K562 (cell line): Measurements from ENCODE around the gene PAF1. TPM values are rescaled to one million over a fixed set of nuclear protein-coding genes. Genes with fewer than 3 reads are reported as not detected.
A peak's percentile ranks its signal among the peaks of the same experiment; 100 is the strongest.

ENCODE experiments used
- CBX1 ChIP-seq: sonication (generic); IDR thresholded peaks from 2 replicates; pipeline ENCODE4 v1.6.1; 2016; ENCODE audit warnings: antibody characterized with exemption, low read depth, mild to moderate bottlenecking
- HDAC2 ChIP-seq: fragments of 450-650 bp; IDR thresholded peaks from 2 replicates; pipeline ENCODE4 v1.6.1; 2016; ENCODE audit warnings: mild to moderate bottlenecking
- HOMEZ ChIP-seq: fragments of 250-450 bp; sonication (Bioruptor Pico); IDR thresholded peaks from 2 replicates; pipeline ENCODE4 v1.4.0; 2020; ENCODE audit warnings: mild to moderate bottlenecking, moderate library complexity
- HSF4 ChIP-seq: fragments of 250-450 bp; sonication (Bioruptor Pico); IDR thresholded peaks from 2 replicates; pipeline ENCODE4 v2.1.2; 2022; ENCODE audit warnings: mild to moderate bottlenecking, moderate library complexity, borderline replicate concordance
- L3MBTL2 ChIP-seq: fragments of 450-650 bp; IDR thresholded peaks from 2 replicates; pipeline ENCODE4 v1.6.1; 2016; ENCODE audit warnings: mild to moderate bottlenecking, moderate library complexity
- MYNN ChIP-seq, 2 experiments: sonication (generic); formaldehyde crosslinking in 1 of 2; IDR thresholded peaks; 2 replicates each; pipeline versions ENCODE4 v1.5.0 to v1.6.1; 2016 to 2020; ENCODE audit warnings: antibody characterized with exemption in 1 of 2, missing genetic modification reagents in 1 of 2
- PCBP1 ChIP-seq: fragments of 200-400 bp; formaldehyde crosslinking; IDR thresholded peaks from 2 replicates; pipeline ENCODE4 v1.6.1; 2018; ENCODE audit warnings: mild to moderate bottlenecking, low read depth, low read length; ENCODE audit not compliant: poor library complexity, severe bottlenecking
- PML ChIP-seq: IDR thresholded peaks from 2 replicates; pipeline ENCODE4 v1.6.1; 2012; ENCODE audit warnings: low read length, inconsistent platforms
- STAT5B ChIP-seq: fragments of 250-450 bp; sonication (Bioruptor Pico); IDR thresholded peaks from 2 replicates; pipeline ENCODE4 v1.8.0; 2021; ENCODE audit warnings: mild to moderate bottlenecking, inconsistent platforms
- ZNF140 ChIP-seq: fragments of 250-450 bp; sonication (Bioruptor Pico); IDR thresholded peaks from 2 replicates; pipeline ENCODE4 v1.8.0; 2021; ENCODE audit warnings: moderate library complexity, mild to moderate bottlenecking, inconsistent platforms
- ZNF197 ChIP-seq: fragments of 200-800 bp; sonication (Bioruptor generic); IDR thresholded peaks from 2 replicates; pipeline ENCODE4 v1.6.1; 2016; ENCODE audit warnings: low read depth, missing genetic modification characterization, missing compliant biosample characterization
- polyA plus RNA-seq, 8 experiments: library from polyadenylated mRNA; depleted of rRNA in 4 of 8; stranded (reverse) in 5 of 8; unstranded in 3 of 8; fragments of >200 nt; fragmentation: Nextera tagmentation in 2 of 8; fragmentation: Illumina TruSeq in 1 of 8; extraction: Ambion mirVana in 2 of 8; extraction: Trizol in 1 of 8; gene quantifications; 2 replicates each; pipeline versions ENCODE4 v1.2.1 to v1.2.3, GENCODE V29; 2011 to 2014; ENCODE audit warnings: inconsistent platforms in 1 of 8, missing spikeins in 1 of 8
- total RNA-seq, 7 experiments: library from RNA; depleted of rRNA in 6 of 7; stranded (reverse); fragments of >200 nt in 6 of 7; fragmentation: Illumina TruSeq in 2 of 7; extraction: Trizol in 2 of 7; gene quantifications; 2 replicates each; pipeline versions ENCODE4 v1.2.1 to v1.2.3, GENCODE V29; 2011 to 2021; ENCODE audit warnings: low replicate concordance in 1 of 7
- TF ChIP-seq, protein P1 (sequence below): fragments of 450-650 bp; formaldehyde crosslinking; conservative IDR thresholded peaks from 2 replicates; pipeline ENCODE4 v1.4.0; 2022; ENCODE audit warnings: mild to moderate bottlenecking, missing genetic modification characterization
- TF ChIP-seq, protein P2 (sequence below): fragments of 450-650 bp; IDR thresholded peaks from 2 replicates; pipeline ENCODE4 v1.6.1; 2016; ENCODE audit warnings: low read depth
- TF ChIP-seq, protein P3 (sequence below): fragments of 250-450 bp; sonication (Bioruptor Pico); IDR thresholded peaks from 2 replicates; pipeline ENCODE4 v1.8.0; 2021; ENCODE audit warnings: mild to moderate bottlenecking, moderate library complexity

The PAF1 gene
- total and polyA plus RNA-seq, 9 of the 15 experiments (the other 6 are each of a cell fraction or from before 2014, with no cell fraction given): 1.5 to 45.0 (median 33.8) TPM

DNA sequence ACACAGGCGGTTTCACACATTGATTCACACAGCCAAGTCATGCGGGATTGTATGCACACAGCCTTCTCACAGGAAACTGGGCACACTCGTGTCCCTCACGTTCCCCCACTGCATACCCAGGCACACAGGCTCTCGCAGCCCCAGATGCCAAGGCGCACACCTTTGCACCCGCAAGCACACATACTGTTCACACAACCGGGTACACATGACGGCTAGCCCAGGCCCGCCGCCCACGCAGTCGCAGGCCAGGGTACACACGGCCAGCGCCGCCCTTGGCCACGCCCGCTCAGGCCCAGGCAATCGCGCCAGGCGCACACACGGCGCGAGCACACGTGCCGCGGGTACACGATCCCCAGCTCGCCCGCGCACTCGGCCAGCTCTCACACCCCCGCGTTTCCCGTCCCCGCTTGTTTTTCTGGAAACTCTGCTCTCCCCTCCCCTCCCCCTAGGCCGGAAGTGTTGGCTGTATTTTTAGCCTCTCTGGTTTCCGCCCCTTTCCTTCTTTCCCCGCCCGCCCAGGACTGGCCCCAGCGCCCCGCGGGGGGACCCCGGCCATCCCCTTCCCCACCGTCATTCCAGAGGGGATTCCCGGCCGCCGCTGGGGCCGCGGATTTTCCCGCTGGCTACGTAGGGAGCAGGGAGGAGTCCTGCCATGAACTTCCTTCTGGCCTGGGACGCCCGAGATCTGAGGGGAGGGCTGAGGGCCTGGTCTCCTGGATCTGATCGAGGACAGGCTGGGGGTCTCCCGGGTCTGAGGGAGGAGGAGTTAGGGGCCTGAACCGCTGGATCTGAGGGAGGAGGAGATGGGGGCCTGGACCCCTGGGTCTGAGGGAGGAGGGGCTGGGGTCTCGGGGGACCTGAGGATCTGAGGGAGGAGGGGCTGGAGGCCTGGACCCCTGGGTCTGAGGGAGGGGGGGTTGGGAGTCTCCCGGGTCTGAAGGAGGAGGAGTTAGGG, 11.7 kb upstream of the PAF1 start (continued):
- TF ChIP-seq, protein P1, sequence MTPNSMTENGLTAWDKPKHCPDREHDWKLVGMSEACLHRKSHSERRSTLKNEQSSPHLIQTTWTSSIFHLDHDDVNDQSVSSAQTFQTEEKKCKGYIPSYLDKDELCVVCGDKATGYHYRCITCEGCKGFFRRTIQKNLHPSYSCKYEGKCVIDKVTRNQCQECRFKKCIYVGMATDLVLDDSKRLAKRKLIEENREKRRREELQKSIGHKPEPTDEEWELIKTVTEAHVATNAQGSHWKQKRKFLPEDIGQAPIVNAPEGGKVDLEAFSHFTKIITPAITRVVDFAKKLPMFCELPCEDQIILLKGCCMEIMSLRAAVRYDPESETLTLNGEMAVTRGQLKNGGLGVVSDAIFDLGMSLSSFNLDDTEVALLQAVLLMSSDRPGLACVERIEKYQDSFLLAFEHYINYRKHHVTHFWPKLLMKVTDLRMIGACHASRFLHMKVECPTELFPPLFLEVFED (CRISPR knock-in tag): no peak
- no peak for TF ChIP-seq STAT5B (CRISPR knock-in tag)
- TF ChIP-seq, protein P2, sequence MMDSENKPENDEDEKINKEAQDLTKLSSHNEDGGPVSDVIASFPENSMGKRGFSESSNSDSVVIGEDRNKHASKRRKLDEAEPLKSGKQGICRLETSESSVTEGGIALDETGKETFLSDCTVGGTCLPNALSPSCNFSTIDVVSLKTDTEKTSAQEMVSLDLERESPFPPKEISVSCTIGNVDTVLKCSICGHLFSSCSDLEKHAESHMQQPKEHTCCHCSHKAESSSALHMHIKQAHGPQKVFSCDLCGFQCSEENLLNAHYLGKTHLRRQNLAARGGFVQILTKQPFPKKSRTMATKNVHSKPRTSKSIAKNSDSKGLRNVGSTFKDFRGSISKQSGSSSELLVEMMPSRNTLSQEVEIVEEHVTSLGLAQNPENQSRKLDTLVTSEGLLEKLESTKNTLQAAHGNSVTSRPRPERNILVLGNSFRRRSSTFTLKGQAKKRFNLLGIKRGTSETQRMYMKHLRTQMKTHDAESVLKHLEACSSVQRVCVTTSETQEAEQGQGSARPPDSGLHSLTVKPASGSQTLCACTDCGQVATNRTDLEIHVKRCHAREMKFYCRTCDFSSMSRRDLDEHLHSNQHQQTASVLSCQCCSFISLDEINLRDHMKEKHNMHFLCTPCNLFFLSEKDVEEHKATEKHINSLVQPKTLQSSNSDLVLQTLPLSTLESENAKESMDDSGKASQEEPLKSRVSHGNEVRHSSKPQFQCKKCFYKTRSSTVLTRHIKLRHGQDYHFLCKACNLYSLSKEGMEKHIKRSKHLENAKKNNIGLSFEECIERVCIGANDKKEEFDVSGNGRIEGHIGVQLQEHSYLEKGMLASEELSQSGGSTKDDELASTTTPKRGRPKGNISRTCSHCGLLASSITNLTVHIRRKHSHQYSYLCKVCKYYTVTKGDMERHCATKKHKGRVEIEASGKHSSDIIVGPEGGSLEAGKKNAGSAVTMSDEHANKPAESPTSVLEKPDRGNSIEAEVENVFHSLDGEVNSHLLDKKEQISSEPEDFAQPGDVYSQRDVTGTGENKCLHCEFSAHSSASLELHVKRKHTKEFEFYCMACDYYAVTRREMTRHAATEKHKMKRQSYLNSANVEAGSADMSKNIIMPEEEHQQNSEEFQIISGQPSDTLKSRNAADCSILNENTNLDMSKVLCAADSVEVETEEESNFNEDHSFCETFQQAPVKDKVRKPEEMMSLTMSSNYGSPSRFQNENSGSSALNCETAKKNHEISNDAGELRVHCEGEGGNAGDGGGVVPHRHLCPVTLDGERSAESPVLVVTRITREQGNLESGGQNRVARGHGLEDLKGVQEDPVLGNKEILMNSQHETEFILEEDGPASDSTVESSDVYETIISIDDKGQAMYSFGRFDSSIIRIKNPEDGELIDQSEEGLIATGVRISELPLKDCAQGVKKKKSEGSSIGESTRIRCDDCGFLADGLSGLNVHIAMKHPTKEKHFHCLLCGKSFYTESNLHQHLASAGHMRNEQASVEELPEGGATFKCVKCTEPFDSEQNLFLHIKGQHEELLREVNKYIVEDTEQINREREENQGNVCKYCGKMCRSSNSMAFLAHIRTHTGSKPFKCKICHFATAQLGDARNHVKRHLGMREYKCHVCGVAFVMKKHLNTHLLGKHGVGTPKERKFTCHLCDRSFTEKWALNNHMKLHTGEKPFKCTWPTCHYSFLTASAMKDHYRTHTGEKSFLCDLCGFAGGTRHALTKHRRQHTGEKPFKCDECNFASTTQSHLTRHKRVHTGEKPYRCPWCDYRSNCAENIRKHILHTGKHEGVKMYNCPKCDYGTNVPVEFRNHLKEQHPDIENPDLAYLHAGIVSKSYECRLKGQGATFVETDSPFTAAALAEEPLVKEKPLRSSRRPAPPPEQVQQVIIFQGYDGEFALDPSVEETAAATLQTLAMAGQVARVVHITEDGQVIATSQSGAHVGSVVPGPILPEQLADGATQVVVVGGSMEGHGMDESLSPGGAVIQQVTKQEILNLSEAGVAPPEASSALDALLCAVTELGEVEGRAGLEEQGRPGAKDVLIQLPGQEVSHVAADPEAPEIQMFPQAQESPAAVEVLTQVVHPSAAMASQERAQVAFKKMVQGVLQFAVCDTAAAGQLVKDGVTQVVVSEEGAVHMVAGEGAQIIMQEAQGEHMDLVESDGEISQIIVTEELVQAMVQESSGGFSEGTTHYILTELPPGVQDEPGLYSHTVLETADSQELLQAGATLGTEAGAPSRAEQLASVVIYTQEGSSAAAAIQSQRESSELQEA: no peak
- TF ChIP-seq PCBP1: no peak
- TF ChIP-seq, protein P3, sequence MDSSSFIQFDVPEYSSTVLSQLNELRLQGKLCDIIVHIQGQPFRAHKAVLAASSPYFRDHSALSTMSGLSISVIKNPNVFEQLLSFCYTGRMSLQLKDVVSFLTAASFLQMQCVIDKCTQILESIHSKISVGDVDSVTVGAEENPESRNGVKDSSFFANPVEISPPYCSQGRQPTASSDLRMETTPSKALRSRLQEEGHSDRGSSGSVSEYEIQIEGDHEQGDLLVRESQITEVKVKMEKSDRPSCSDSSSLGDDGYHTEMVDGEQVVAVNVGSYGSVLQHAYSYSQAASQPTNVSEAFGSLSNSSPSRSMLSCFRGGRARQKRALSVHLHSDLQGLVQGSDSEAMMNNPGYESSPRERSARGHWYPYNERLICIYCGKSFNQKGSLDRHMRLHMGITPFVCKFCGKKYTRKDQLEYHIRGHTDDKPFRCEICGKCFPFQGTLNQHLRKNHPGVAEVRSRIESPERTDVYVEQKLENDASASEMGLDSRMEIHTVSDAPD (CRISPR knock-in tag): no peak
- peak; percentile 76; the same call in 1 of the 2 replicates for TF ChIP-seq CBX1
- TF ChIP-seq HSF4: no peak
- 0 out of 2 replicates have a peak, but pooled peaks have one; percentile 59 for TF ChIP-seq HOMEZ
- TF ChIP-seq L3MBTL2: peak; percentile 96
- TF ChIP-seq MYNN (IDR thresholded peaks at IDR 0.05): peak; percentile 78; the same call in 1 of the 2 replicates
- no peak for TF ChIP-seq MYNN (CRISPR knock-in tag; IDR thresholded peaks at IDR 0.05)
- TF ChIP-seq PML: peak; percentile 49; the same call in 1 of the 2 replicates
- no peak for TF ChIP-seq ZNF140
- TF ChIP-seq ZNF197: no peak
- no peak; the same call in 1 of the 2 replicates for TF ChIP-seq HDAC2
